ENCODE measurements around the gene C13orf42.
"Not testable (repeated sequence)": the region's sequence is repeated elsewhere in the genome, so short reads cannot be mapped to it uniquely, and the experiment has no call there.

Gene C13orf42

DNA sequence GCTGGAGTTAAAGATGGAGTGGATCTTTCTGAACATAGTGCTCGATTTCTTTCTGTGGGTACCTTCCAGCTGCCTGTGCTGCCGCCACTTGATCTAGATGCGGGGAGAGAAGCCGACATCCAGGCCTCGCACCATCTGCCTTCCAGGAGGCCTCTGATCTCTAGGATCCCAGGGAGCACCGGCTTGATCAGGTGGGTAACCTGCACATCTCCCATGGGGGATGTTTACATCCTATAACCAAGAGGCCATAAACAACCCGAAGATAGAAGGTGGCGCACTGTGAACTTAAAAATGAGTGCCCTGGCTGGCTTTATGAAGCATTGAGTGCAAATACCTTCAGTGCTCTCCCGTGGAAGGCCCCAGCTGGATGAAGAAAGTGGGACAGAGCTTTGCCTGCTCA lies at the start of gene C13orf42:
Gene C13orf42 (minus strand): TSS at position 101 of the 400 bp plus-strand sequence. CDS start 65 bp downstream, at position 36.
- no peak for DNase-seq

DNA sequence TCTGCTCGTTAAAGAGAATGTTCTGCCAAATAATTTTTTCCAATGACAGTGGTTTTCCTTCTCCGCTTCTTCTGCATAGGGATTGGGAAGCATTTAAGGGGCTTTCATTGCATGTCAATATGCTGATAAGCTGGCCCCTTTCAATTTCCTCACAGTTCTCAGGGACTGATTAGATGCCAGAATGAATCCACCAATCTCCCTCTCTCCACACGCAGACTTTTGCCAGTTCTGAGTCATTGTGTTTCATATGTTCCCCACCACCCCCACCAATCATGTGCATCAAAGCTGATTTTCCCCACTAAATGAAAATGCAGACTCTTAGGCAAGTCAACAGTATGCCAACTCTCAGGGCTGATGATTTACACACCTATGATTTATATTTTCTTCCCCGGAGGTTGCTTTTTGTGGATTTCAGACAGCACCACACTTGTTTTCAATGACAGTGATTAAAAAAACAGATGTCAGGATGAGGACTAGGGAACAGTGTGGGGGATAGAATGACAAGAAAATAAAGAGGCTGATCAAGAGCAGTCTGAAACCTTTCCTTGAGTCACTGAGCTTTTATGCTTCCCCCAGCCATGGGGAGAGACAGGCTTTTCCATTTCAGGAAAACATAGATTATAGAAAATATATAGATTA lies 47.9 kb upstream of the C13orf42 start:
- no peak for DNase-seq

DNA sequence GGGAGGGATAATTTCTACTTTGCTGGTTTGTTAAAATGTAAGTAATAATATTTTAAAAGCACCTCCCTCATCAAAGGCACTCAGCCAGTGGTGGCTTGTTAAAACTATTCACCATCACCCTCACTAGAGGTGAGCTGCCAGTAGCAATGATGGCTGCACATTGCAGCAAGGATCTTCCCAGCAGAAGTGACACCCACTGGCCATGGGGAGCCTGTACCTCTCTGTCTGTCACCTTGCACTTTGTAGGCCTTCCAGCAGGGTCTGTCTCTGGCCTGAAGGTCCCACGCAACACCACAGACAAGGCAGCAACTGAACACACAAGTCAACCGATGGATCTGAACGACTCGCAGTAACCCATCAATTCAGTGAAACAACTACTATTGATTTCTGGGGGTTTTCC lies 47.3 kb upstream of the C13orf42 start:
- no peak for DNase-seq

DNA sequence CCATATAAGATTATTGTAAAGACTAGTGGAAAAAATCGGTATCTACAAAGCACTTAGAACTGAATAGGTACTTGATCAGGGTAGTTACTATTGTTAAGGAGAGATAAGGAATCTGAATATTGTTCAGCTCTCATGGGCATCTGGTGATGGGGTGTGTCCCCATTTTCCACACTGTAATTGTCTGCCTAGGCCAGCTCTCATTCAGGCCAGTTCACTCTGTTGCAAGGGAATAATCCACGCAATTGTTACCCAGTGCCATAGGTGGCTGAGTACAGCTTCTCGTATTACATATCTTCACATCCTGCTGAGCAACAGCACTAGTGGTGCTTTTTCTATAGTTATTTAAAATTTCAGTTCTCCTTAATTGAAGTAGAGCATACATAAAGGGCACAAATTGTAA lies 45.6 kb upstream of the C13orf42 start:
- DNase-seq = no peak

DNA sequence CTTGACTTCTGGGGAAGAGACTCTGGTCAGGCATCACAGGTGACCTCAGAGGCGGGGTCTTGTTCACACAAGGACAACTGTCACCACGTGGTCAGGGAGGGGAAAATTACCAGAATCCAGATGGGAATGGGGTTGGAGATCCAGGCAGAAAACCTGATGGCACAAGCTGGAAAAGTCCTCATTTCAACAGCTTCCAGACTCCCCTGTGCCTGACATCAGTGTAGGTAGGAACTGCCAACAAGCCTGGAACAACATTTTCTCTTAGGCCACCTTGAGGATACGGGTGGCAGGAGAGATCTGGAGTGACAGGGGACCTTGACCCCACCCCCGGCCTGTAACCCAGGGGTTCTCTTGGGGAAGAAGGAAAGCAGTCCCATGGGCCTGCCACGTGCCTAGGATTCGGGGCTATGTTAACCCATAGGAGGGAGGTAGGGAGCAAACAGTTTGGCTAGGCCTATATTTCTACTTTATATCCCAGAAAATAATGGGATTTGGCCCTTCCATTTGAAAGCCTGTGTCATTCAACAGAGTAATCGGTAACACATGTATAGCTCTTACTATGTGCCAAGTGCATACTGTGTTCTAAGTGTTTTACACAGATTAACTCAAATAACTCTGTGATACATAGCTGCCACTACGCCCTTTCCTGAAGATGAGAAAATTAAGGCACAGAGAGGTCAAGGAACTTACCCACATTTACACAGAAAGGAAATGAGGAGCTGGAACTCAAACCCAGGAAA lies 44.9 kb upstream of the C13orf42 start:
- DNase-seq = no peak

DNA sequence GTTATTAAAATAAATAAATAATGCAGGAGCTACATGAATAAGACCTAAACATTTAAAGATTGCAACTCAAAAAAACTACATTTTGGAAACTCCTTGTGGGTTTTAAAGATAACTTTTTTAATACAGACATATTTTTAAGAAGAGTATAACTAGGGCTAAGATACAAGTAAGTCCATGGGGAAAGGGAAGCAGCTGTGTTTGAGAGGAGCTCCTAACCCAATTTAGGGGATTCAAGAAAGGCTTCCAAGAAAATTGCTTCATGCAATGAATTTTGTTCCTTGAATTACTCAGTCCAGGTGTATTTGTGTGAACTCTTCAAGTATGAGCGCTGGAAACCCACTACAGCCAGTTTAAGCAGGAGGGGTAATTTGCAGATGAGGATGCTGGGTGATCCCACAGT lies 44.1 kb upstream of the C13orf42 start:
- no peak for DNase-seq

DNA sequence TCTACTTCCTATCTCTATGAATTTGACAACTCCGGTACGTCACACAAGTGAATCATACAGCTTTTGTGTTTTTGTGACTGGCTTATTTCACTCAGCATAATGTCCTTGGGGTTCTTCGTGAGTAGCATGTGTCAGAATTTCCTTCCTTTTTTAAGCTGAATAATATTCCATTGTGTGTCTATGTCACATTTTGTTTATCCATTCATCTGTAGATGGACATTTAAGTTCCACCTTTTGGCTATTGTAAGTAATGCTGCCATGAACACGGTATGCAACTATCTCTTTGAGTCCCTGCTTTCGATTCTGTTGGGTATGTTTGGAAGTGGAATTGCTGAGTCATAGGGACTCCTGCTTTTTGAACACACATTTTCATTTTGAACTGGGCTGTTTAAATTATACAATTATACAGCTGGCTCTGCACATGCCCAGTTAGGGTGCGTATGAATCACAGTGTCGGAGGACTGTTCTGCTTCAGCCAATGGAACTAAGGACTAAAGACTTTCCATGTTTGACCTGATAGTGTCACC lies 43.0 kb upstream of the C13orf42 start:
- DNase-seq = no peak

DNA sequence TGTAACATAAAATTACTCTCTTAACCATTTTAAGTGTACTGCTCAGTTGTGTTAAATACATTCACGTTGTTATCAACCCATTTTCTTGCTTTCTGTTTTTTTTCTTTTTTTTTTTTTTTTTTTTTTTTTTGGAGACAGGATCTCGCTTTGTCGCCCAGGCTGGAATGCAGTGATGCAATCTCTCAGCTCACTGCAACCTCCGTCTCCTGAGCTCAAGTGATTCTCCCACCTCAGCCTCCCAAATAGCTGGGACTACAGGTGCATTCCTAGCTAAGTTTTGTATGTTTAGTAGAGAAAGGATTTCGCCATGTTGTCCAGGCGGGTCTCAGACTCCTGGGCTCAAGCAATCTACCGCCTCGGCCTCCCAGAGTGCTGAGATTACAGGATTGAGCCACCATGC lies 42.5 kb upstream of the C13orf42 start:
- no peak for DNase-seq

DNA sequence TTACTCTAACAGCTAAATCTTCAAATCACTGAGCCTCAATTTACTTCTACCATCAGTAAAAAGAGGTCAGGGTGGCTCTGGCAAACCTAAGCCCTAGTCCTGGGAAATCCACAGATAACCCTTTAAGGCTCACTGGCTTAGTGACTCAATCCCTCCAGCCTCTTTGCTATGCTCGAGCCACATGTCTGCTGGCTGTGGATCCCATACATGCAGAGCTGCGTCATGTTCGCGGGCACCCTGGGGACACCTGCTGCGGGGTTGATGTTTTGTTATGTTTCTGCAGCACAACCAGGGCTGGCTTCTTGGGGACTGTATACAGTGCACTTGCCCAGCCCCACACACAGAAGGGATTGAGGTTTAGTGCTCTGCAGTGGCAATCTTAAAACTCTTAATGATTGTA lies 41.6 kb upstream of the C13orf42 start:
- no peak for DNase-seq

DNA sequence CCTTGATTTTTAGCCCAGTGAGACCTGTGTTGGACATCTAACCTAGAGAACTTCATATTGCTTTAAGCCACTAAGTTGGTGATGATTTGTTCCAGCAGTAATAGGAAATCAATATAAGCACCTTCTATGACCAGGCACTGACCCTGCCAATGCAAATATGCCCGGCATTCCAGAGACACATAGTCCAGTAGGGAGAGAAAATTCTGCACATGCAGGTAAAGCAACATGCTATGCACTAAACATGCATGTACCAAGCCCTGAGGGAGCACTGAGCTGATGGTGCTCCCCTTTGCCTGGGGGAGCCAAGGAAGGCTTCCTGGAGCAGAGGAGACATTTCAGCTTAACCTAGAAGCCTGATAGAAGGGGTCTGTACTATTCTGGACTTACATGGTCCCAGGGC lies 40.4 kb upstream of the C13orf42 start:
- no peak for DNase-seq

DNA sequence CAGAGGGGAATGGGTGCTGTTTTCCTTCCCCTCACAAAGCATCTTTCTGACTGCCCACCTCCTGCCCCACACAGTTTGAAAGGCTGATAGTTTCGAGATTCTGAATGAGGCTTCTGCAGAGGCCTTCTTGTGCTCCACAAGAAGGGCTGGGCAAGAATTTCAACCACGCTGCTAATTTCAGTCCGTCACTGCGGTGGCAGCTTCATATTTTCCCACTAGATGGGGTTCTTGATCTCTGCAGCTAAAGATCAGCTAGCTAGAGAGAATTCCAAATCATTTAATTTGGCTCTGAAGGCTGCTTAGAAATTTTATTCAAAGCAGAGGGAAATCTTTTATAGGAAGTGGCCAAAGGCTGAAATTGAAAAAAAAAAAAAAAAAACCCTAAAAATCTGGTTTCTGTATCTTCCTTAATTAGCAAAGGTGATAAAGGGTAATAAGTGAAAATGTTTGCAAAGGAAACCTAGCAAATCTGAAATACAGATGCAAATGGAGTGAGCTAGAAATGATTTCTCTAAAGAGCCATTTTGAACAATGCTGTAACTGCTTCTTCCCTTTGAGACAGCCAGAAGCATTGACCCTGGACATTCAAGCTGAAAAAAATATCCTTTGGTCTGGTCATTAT lies 38.0 kb upstream of the C13orf42 start:
- no peak for DNase-seq

DNA sequence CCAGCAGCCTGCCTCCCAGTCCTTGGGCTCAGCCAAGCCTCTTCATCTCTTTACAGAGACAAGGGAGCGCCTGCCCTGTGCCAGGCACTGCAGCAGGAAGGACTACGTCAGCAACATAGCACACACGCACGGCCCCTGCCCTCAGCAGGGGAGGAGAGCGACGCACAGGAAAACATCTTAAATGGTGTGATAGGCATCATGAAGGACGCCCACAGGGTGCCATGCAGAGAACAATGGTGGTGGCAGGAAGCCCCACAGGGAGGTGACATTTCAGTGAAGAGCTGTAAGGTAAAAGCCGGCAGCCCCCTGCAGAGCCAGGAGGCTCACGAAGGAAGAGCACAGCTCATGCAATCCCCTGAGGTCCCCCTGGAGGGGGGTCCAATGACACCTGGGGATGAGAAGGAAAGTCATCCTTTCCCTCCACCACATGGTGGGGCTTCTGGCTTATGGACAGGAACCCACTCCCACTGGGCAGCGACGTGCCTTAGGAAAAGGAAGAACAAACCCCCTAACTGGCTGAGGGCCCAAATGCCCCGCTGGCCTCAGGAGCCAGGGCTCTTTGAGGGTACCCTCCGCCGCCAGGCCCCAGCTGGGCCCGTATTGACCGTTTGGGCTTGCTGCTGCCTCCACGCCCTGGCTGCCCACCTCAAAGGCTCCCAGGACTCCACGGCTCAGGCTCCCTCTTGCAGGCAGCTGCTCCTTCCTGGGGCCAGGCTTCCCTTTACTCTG lies 37.3 kb upstream of the C13orf42 start:
- DNase-seq = no peak

DNA sequence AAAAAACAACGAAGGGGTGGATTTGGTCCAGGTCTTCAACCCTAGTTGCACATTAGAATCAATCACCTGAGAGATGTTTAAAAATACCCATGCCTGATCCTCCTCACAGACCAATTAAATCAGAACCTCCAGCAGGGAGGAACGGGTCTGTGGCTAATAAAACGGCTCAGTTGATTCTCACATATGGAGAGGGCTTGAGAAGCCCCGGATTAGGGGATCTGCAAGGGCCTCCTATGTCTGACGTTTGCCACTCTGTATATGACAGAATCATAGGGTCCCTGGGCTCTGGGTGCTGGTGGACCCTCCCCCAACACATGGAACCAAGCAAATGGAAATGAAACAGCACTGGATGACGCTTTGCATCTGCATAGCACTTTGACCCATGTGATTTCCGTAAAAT lies 36.7 kb upstream of the C13orf42 start:
- DNase-seq = no peak

DNA sequence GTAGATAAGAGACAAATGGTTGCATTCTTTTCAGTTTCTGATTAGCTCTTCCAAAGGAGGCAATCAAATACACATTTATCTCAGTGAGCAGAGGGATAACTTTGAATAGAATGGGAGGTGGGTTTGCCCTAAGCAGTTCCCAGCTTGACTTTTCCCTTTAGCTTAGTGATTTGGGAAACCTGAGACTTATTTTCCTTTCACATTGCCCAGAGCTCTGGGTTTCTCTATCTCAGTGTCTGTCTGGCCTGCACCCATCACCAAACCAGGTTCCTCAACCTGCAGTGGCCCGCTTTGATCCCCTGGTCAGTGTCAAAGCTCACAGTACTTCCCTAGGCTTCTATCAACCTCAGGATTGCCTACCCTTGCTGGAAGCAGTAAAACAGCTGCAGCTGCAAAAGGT lies 35.6 kb upstream of the C13orf42 start:
- DNase-seq = no peak

DNA sequence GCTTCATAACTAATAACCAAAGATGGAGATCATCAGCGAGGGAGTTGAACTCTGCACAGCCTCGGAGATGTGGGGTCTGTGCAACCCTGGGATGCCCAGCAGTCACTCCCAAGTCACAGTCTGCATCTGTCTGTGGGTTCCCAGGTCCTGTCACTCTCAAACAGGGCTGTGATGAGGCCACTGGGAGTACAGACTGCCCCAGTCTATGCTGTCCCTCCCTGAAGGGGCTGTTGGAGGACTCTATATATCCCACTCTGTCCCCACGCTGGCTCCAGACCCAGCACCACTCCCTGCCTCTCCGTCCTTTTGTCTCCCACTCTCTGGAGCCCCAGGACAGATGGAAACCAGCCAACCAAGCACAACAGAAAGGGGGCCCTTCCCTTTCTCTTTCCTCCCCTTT lies 26.2 kb upstream of the C13orf42 start:
- DNase-seq = no peak

DNA sequence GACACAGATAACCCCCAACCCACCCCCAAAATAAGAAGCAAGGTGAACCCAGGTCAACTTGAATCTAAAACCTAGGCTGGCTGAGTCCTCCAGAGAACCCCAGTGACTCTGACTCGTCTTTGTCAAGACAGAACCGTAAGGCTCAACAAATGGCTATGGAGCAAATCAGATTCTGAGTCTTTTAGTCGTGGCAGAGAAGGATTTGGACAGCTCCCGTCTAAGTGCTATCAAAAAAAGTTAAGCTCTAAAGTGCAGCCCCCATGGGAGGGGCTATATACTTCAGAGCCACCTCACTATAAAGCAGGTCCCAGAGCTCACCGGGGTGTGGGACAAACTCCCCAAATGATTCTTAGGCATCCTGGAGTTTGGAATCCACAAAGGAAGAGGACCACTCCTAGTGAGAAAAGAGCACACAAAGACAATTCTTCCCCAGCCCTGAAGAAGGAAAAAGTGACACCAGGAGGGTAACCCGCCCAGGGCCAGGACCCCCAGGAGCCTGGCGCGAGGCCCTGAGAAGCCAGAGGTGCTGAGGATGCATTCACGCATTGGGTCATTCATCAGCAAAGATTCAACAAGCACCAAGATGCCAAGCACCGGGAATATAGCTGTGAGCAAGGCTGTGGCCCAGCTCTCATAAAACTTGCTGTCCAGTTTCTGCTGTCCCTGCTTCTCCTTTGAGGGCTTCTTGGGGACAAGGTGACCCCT lies 25.4 kb upstream of the C13orf42 start:
- no peak for DNase-seq

DNA sequence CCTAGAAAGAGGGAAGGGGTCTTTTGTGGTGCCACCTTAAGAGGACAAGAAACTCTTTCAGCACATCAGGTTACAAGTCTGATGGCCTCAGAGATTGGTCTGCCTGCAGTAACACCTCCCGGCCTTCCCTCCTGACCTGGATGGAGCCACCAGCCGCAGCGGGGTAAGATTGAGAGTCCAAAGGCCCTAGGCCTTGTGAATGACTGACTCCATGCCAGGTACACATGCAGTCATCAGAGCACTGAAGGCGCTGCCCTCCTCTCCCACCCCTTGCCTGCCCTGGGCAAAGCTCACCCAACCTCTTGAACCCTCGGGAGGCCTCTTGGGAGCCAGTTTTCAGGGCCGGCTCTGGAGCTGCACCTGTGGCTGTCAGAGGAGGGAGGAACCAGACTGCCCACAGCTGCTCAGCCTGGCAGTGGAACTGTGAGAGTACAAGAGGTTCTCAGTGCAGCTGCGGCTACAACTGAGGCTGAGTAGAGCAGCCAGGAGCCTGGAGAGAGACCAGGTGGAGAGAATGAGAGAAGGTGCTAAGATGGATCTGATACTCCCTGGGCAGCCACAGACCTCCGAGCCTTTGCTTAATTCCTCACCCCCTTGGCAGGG lies 23.8 kb upstream of the C13orf42 start:
- no peak for DNase-seq

DNA sequence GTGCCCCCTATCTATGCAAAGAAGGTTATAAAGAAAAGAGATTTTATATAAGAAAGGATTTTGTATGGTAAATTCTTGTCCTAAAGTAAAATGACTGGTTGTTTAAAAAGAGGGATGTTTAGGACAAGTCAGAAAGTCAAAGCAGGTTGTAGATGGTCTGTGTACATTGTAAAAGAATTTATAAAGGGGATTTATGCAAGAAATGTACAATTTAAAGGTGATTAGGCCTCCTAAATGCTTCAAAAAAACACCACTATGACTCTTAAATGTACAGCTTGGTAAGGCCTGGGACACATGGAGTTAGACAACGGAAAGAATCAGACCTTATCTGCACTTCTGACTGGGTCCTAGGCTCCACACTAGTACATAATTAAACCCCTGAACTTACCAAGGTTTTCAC lies 19.3 kb upstream of the C13orf42 start:
- DNase-seq = no peak

DNA sequence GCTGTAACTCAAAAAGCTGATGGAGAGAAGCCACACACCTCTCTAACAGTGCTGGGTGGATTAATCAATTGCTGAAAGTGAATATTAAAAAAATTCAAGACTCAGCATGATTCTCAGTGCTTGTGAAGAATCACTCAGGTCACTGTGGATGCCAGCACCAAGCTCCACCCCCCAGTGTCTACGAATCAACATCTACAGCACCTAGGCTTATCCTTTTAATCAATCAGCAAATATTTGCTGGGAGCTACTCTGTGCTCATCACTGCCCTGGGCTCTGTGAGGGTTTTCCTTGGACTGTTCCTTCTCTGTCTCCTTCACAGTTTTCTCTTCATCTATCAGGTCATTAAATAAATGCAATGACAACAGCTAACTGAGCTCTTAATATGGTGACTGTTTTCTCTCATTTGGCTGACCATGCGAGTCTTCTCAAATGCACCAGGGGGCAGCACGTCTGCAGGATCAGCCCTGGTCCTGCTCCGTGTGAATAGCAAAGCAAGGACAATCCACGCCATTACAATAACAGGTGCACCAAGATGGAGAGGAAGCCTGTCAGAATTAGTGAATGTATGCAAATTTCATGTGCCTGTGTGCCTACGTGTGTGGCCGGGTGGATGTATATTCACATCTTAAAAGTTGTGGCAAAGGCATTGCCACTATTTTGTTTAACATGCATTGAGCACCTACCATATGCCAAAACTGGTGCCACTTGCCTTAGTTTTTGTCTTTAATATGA lies 14.6 kb upstream of the C13orf42 start:
- no peak for DNase-seq

DNA sequence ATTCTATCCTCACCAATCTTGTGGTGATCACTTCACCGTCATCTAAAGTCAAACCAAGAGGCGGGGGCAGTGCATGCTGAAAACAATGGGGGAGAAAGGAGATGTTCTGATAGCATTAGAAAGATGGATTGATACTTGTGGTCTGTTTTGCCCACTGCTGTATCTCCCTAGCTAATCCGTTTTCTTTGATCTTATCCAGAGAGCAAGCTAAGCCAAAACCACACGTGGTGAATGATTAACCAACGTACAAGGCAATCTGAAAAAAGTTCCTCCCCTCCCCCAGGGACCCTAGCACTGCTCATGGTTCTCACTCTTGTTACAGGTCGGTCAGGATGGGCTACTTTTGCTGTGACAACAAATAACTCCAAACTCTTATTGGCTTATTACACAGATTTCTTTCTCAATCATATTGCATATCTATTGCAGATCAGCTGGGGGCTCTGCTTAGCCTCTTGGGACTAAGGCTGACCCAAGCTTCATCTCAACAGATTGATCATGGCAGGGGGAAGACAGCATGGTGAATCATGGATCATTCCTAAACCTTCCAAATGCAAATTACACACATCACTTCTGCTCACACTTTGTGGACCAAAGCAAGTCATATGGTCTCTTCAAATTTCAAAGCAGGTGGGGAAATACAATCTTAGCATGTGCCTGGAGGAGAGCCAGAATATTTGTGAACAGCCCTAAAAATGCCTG lies 11.9 kb upstream of the C13orf42 start:
- DNase-seq = no peak

DNA sequence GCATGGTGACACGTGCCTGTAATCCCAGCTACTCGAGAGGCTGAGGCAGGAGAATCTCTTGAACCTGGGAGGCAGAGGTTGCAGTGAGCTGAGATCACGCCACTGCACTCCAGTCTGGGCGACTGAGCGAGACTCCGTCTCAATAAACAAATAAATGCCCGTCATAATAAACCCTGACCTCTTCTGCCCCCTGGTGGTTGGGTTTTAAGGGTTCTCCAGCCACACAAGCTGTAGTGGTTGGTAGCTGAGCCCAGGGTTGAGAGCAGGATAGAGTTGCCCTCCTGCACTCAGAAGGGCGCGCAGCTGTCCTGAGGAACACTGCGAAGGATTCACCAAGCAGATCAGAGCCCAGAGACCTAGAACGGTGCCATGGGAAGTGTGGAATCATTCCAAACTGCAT lies 9.8 kb upstream of the C13orf42 start:
- not testable (repeated sequence) for DNase-seq

Measured in activated CD8-positive, alpha-beta memory T cell treated with anti-CD3 and anti-CD28 coated beads for 24 hours (primary cell).